WERI-Rb-1 (cell line): ENCODE data around the gene TYMS.

Experiments
- DNase-seq: peaks from one replicate; pipeline ENCODE4 v3.0.0-alpha.2; 2020
- H3K27ac ChIP-seq: fragments of 250-450 bp; sonication (Bioruptor Pico); 2 replicates; pipeline ENCODE4 v1.5.1; 2020; ENCODE audit warnings: mild to moderate bottlenecking, moderate library complexity
- H3K27me3 ChIP-seq: fragments of 250-450 bp; sonication (Bioruptor Pico); 2 replicates; pipeline ENCODE4 v1.5.1; 2021; ENCODE audit warnings: mild to moderate bottlenecking, low read depth, moderate library complexity; ENCODE audit not compliant: insufficient read depth, severe bottlenecking
- H3K36me3 ChIP-seq: fragments of 250-450 bp; sonication (Bioruptor Pico); 2 replicates; pipeline ENCODE4 v1.5.1; 2020; ENCODE audit warnings: mild to moderate bottlenecking, moderate library complexity
- H3K4me3 ChIP-seq: 2 replicates; pipeline ENCODE4 v1.5.1; 2011; ENCODE audit warnings: low read depth, mild to moderate bottlenecking, control low read depth, low read length
- H3K9me3 ChIP-seq: fragments of 250-450 bp; sonication (Bioruptor Pico); 2 replicates; pipeline ENCODE4 v1.5.1; 2021; ENCODE audit warnings: mild to moderate bottlenecking, moderate library complexity; ENCODE audit not compliant: severe bottlenecking
- CTCF ChIP-seq: IDR thresholded peaks from 2 replicates; pipeline ENCODE4 v1.5.1; 2011; ENCODE audit warnings: low read depth, mild to moderate bottlenecking, control low read depth, inconsistent platforms, low read length

TYMS gene

GRCh38 chr18:631560-631959 is 25.9 kb upstream of the TYMS start:
- H3K4me3 ChIP-seq, result no peak overlapping the region
- no peak overlapping the region for H3K27ac ChIP-seq
- no peaks in the 10 kb centered on the region for H3K36me3 ChIP-seq
- H3K27me3 ChIP-seq, result no peaks in the 10 kb centered on the region
- DNase-seq, result no peak
- TF ChIP-seq CTCF, result no peak
- H3K9me3 ChIP-seq, result no peaks in the 10 kb centered on the region

GRCh38 chr18:634551-635045 is 22.9 kb upstream of the TYMS start:
- no peak for DNase-seq
- H3K27ac ChIP-seq, result no peak overlapping the region
- no peak for TF ChIP-seq CTCF

GRCh38 chr18:635171-635570 is 22.3 kb upstream of the TYMS start:
- DNase-seq, result no peak
- no peak for TF ChIP-seq CTCF
- no peak overlapping the region for H3K4me3 ChIP-seq

More at GRCh38 chr18:634551-635045, 22.9 kb upstream of the TYMS start:
- Histone ChIP-seq H3K36me3 (no peaks in the 10 kb centered on the region), H3K27me3 (no peaks in the 10 kb centered on the region), H3K9me3 (no peaks in the 10 kb centered on the region), H3K4me3 (no peak overlapping the region)

GRCh38 chr18:641224-641623 is 16.2 kb upstream of the TYMS start:
- no peak for DNase-seq
- TF ChIP-seq CTCF, result no peak
- no peak overlapping the region for H3K4me3 ChIP-seq
- no peaks in the 10 kb centered on the region for H3K36me3 ChIP-seq
- no peaks in the 10 kb centered on the region for H3K27me3 ChIP-seq
- H3K9me3 ChIP-seq, result no peaks in the 10 kb centered on the region
- no peak overlapping the region for H3K27ac ChIP-seq

More at GRCh38 chr18:635171-635570, 22.3 kb upstream of the TYMS start:
- H3K36me3 ChIP-seq, result no peaks in the 10 kb centered on the region
- H3K9me3 ChIP-seq, result no peaks in the 10 kb centered on the region
- H3K27ac ChIP-seq, result no peak overlapping the region
- H3K27me3 ChIP-seq, result no peaks in the 10 kb centered on the region

GRCh38 chr18:644395-645004 is 13.0 kb upstream of the TYMS start:
- Histone ChIP-seq H3K27me3 (no peaks in the 10 kb centered on the region), H3K9me3 (no peaks in the 10 kb centered on the region), H3K36me3 (no peaks in the 10 kb centered on the region), H3K4me3 (no peak overlapping the region), H3K27ac (no peak overlapping the region)
- TF ChIP-seq CTCF, result no peak
- no peak for DNase-seq

- no peak for TF ChIP-seq CTCF
- no peaks in the 10 kb centered on the region for H3K27me3 ChIP-seq
- H3K36me3 ChIP-seq, result no peaks in the 10 kb centered on the region
- no peak for DNase-seq
- H3K27ac ChIP-seq, result no peak overlapping the region
- H3K4me3 ChIP-seq, result no peak overlapping the region
- H3K9me3 ChIP-seq, result no peaks in the 10 kb centered on the region
Measured at GRCh38 chr18:647304-647703, 10.1 kb upstream of the TYMS start.
